Stimulated activated CD8-positive, alpha-beta memory T cell treated with anti-CD3 and anti-CD28 coated beads, Interleukin-4, amount 100 ng/mL, for 24 hours (primary cell): ENCODE data around the gene NAPA.
"Not testable (repeated sequence)": the region's sequence is repeated elsewhere in the genome, so short reads cannot be mapped to it uniquely, and the experiment has no call there.

Experiments used
- DNase-seq: peaks from one replicate; pipeline ENCODE4 v3.0.0-alpha.2; 2020; ENCODE audit warnings: low read depth

NAPA gene

DNA sequence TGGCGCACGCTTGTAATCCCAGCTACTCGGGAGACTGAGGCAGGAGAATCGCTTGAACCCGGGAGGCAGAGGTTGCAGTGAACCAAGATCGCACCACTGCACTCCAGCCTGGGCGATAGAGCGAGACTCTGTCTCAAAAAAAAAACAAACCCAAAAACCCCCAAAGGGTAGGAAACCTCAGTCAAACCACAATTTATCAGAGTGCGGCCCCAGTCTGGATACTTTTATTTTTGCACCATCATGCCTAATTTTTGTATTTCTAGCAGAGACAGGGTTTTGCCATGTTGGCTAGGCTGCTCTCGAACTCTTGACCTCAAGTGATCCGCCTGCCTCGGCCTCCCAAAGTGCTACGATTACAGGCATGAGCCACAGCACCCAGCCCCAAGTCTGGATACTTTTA is 28.6 kb downstream of the NAPA start:
- not testable (repeated sequence) for DNase-seq

- DNase-seq = no peak
Observed at GRCh38 chr19:47485210-47485609, 29.7 kb downstream of the NAPA start.

GRCh38 chr19:47483800-47484690 is 30.8 kb downstream of the NAPA start, which contains the start of gene KPTN:
Gene KPTN, minus strand, starts transcription at chr19:47484219. Its CDS starts 59 bp downstream, at chr19:47484160.
- DNase-seq = peak; percentile 81

DNA sequence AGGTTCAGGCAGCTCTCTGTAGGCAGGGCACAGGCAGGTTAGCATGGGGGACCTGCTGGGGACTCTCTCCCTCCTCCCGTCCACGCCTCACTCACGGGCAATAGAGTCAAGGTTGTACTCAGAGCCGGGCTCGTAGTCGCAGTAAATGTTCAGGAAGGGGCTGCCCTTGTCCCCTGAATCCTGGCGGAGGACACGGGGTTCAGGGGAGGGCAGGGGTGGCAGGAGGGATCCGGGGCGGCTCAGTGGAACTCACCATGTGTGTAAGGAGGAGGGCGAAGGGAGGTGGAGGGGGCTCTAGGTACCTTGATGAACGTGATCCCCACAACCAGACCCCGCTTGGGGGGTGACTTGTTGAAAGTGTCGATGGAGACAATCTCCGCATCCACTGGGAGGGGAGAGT is 31.7 kb downstream of the NAPA start:
- no peak for DNase-seq

DNA sequence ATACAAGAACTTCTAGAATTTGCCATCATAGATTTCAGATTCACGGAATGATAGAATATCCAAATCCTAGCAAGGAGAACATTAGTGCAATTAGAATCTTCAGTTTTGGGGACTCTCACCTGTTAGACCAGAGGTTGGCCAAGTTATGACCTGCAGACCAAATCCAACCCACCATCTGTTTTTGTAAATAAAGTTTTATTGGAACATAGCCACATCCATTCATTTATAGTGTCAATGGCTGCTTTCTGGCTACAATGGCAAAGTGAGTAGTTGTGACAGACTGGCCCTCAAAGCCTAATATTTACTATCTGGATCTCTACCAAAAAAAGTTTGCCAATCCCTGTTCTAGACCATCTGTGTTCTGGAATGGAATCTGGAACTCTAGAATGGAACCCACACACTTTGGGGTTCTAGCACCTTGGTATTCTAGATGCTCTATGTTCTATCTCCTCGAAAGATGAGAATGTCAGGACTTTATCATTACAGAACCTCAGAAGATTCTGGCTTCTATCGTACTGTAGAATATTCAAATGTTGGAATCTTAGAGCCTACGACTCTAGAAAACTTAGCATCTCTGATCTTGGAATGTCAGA is 33.3 kb downstream of the NAPA start:
- DNase-seq = no peak

DNA sequence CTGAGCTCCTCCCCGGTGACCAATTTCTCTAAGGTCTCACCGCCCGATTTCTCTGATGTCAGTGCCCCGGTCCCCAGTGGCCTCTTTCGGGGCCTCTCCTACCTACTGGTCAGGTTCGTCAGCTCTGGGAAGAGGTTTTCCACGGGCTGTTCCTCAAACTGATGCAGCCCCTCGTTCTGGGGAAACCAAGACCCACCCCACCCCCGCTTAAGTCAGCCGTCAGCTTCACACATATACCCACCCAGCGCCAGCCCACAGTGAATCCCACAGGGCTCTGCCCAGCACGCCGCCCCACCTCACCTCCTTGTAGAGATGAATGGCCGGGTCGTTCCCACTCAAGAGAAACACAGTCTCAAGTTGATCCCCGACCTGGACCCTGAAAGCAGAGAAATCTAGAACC is 34.2 kb downstream of the NAPA start:
- DNase-seq = no peak

DNA sequence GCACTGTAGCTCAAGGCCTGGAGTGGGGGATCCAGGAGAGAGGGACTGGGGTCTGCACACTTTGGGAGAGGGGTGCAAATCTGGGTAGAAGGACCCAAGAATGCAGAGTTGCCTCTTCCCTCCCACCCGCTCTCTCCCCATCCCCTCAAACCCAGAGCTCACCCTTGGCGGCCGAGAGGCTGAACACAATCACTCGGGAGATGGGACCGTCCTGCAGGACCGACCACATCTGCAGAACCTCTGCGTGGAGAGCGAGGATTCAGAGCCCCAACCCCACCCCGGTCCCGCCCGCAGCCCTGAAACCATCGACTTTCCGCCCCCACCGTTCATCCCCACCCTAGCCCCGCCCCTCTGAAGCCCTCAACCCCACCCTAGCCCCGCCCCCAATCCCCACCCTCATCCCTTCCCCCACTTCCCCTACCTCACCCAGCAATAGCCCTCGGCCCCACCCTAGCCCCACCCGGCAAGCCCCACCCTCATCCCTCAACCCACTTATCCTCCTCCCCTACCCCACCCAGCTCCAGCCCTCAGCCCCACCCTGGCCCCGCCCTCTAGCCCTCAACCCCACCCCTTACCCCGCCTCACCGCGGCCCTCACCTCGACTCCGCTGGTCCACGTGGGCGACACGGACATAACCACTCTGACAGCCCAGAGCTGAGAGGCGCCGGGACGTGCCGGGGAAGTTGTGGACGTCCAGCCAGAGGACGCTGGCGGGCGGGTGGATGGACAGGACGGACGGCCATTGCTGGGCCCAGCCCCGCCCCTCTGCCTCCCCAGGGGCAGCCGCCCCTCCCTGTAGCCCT is 35.0 kb downstream of the NAPA start:
- DNase-seq = no peak

DNA sequence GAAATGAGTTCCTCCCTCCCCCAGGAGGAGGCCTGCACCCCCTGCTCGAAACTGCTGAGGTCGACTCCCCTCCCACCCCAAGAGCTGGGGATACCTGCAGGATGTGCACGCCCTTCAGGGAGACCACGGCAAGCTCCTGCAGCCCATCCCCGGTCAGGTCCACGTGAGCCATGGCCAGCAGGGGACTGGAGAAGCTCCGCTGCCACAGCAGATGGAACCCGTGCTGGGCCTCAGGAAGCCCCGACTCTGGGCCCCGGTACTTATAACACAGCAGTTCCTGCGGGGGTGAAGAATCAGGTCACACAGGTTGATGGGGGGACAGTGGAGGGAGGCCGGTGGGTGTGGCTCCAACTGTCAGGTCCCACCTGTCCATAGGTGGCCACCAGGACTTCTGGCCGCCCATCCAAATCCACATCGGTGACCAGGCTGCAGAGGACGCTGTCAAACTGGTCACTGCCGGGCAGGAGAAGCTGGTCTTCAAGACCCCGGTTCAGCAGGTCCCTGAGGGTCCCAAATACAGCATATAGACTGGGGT is 38.4 kb downstream of the NAPA start:
- DNase-seq = no peak

DNA sequence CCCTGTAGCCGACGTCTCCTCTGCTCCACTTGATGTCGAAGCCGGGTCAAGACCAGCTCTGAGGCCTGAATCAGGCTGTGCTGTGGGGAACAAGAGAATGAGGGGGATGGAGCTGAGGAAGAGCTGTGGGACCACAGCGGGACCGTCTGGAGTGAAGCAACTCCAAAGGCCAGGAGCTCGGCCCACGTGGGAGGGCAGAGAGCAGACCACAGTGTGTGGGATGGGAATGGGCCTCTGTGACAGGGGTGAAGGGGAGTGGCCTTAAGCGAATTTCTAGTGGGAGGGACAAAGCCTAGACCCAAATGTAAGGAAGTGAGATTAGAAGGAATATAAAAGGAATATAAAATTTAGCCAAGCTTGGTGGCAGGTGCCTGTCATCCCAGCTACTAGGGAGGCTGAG is 39.4 kb downstream of the NAPA start:
- no peak for DNase-seq

GRCh38 chr19:47473336-47473735 is 41.5 kb downstream of the NAPA start:
- DNase-seq = no peak

DNA sequence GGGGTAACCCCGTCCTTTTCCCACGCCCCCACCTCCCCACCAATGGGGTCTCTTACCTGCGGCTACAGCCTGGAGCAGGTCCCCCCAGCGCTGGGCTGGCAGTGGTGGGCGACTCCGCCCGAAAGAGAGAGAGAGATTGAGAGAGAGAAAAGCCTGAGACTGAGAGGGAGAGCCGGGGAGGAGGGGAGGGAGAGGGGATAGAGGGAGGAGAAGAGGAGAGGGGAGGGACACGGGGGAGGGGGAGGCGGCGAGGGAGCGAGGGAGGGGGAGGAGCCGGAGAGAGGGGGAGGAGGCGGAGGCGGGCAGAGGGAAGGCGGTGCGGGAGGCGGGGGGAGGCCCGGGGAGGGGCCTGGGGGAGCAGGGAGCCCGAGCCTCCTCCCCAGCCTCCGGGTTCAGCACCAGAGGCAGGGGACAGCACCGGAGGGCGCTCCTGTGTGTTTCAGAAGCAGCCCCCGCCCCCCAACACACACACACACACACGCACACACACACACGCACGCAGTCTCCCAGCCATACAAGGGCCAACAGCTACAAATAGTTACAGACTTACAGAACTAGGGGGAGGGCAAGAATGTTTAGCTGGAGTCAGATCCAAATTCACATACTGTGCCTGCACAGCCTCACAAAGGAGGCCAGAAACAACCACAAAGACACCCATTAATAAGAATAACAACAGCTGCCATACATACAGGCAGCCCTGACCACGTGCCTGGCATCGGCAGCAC is 43.0 kb downstream of the NAPA start, which contains the start of gene SLC8A2:
Gene SLC8A2, minus strand, starts transcription at position 161 of the 725 bp plus-strand sequence. CDS start 5,490 bp downstream, outside the sequence.
- DNase-seq = peak; percentile 32

DNA sequence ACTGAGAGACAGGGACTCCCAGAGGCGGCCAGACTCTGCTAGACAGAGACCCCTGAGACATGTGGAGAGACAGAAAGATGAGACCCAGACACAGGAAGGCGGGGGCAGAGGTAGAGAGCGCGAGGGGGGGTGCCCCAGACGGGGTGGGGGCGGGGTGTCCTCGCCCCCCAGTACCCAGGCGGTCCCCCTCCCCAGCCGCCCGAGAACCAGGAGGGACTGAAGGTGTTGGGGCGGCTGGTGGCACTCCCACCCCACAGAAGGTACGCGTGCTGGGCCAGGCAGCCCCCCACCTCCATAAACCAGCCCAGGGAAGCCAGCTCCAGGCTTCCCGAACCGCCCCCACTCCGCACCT is 43.5 kb downstream of the NAPA start:
- no peak for DNase-seq

DNA sequence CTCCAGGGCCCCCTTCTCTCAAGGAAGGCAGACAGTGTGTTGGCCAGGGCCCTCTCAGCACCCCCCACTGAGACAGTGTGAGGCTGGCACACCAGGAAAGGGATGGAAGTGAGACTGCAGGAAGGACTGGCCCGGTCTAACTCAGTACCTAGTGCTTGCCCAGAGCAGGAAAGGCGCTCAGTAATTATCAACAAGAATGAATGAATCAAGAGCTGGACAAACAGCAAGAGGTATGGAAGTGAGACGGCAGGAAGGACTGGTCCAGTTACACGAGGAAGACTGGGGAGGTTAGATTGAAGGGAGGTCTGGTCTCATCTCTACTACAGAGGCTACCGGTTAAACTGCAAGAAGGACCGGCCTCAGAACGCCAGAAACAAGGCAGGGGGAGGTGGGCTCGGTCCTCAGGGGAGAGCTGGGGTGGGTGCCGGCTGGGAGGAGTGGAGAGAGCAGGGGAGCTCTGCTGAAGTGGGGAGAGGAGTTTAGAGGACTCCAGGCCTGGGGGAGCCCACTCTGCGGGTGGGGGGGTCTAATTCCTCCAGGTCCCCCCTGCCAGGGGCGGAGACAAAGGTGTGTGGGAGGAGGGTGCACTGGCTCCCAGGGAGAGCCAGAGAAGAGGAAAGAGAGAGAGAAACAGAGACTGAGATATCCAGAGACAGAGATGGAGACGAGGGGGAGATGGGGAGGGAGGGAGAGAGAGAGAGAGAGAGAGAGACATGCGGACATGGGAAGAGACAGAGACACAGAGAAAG is 44.2 kb downstream of the NAPA start:
- DNase-seq = no peak

GRCh38 chr19:47469719-47470118 is 45.1 kb downstream of the NAPA start:
- no peak for DNase-seq

DNA sequence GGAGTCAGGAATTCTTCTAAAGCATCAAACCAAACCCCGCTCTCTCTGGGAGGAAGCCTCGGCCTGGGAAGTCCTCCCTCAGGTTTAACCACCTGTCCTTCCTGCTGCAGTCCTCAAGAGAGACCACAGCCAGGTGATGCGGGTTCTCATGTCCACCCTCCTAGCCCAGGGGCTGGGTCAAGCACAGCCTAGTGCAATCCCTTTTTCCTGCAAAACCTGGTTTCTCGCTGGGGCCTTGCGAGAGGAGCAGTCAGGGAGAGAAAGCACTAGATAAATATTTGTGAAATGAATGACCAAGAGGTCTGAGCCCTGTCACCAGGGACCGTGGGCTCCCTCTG is 45.5 kb downstream of the NAPA start:
- DNase-seq = no peak

DNA sequence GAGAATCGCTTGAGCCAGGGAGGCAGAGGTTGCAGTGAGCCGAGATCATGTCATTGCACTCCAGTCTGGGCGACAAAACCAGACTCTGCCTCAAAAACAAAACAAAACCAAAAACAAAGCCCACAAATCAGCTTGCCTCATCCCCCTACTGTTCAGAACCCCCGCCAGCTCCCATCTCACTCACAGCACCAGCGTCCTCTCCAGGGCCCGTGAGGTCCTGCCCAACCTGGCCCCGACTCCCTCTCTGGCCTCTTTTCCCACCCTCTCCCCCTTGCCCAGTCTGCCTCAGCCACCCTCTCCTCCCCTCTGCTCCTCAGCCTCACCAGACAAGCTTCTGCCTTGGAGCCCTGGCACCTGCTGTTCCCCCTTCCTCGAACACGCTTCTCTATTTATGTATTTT is 46.9 kb downstream of the NAPA start:
- DNase-seq = no peak

GRCh38 chr19:47465957-47466356 is 48.9 kb downstream of the NAPA start:
- DNase-seq = no peak

GRCh38 chr19:47464675-47465419 is 50.0 kb downstream of the NAPA start:
- no peak for DNase-seq

- DNase-seq = no peak
Observed at GRCh38 chr19:47461876-47462275, 53.0 kb downstream of the NAPA start.

GRCh38 chr19:47459477-47459876 is 55.4 kb downstream of the NAPA start:
- no peak for DNase-seq
